ENCODE data around the gene DIMT1. TPM values are rescaled to one million over a fixed set of nuclear protein-coding genes. Genes with fewer than 3 reads are reported as not detected.

The DIMT1 gene
- total and polyA plus RNA-seq, 4 donors = 13.9 to 27.6 (median 19.0) TPM

- WGBS, 2 donors = 95 to 96% methylated on average over 2 of the region's 2 CpGs
- peaks cover 2 to 28% (median 15%) of the 10 kb centered on the region in 4 donors for H3K36me3 ChIP-seq (ENCODE audit: control insufficient read depth in 4 of 4, insufficient read depth in 4 of 4, low read length in 4 of 4)
Measured at GRCh38 chr5:62369039-62369438, 34.7 kb downstream of the DIMT1 start.

GRCh38 chr5:62362701-62363100 lies 41.0 kb downstream of the DIMT1 start:
- Histone ChIP-seq H3K27ac (ENCODE audit: low read depth in 1 of 2, low read length in 1 of 2) (no peak overlapping the region), H3K9ac (ENCODE audit: insufficient read depth in 1 of 2, low read length in 2 of 2) (no peak overlapping the region), H3K27me3 (ENCODE audit: control insufficient read depth in 3 of 3, insufficient read depth in 3 of 3, low read length in 2 of 3) (no peaks in the 10 kb centered on the region), H3K4me1 (ENCODE audit: control insufficient read depth in 5 of 5, insufficient read depth in 5 of 5, low read length in 5 of 5) (no peaks in the 10 kb centered on the region), H3K36me3 (ENCODE audit: control insufficient read depth in 4 of 4, insufficient read depth in 4 of 4, low read length in 4 of 4) (peaks cover 4 to 34% (median 14%) of the 10 kb centered on the region in 4 donors), H3K4me3 (no peak overlapping the region), H3K9me3 (ENCODE audit: control insufficient read depth in 4 of 4, insufficient read depth in 3 of 4, low read length in 3 of 4) (no peaks in the 10 kb centered on the region)
- DNase-seq (no peak), ATAC-seq (ENCODE audit: insufficient read depth, low FRiP score) (no peak)
- WGBS, 2 donors = 97 to 98% methylated on average over 3 of the region's 3 CpGs
- no peak for TF ChIP-seq CTCF (IDR thresholded peaks at IDR 0.05; ENCODE audit: control extremely low read depth, extremely low read depth)

More at GRCh38 chr5:62369039-62369438, 34.7 kb downstream of the DIMT1 start:
- Histone ChIP-seq H3K4me3 (no peak overlapping the region), H3K9ac (ENCODE audit: insufficient read depth in 1 of 2, low read length in 2 of 2) (no peak overlapping the region), H3K9me3 (ENCODE audit: control insufficient read depth in 4 of 4, insufficient read depth in 3 of 4, low read length in 3 of 4) (no peaks in the 10 kb centered on the region), H3K4me1 (ENCODE audit: control insufficient read depth in 5 of 5, insufficient read depth in 5 of 5, low read length in 5 of 5) (no peaks in the 10 kb centered on the region), H3K27me3 (ENCODE audit: control insufficient read depth in 3 of 3, insufficient read depth in 3 of 3, low read length in 2 of 3) (no peaks in the 10 kb centered on the region), H3K27ac (ENCODE audit: low read depth in 1 of 2, low read length in 1 of 2) (no peak overlapping the region)
- TF ChIP-seq CTCF (IDR thresholded peaks at IDR 0.05; ENCODE audit: control extremely low read depth, extremely low read depth) = no peak
- ATAC-seq (ENCODE audit: insufficient read depth, low FRiP score) (no peak), DNase-seq (no peak)

GRCh38 chr5:62354028-62354874 lies 49.5 kb downstream of the DIMT1 start:
- H3K9ac ChIP-seq (ENCODE audit: insufficient read depth in 1 of 2, low read length in 2 of 2) = no peak overlapping the region
- peak; percentile 24 for TF ChIP-seq CTCF (IDR thresholded peaks at IDR 0.05; ENCODE audit: control extremely low read depth, extremely low read depth)
- DNase-seq = peak in 2 of 3 donors; percentile 58 to 64
- no peak overlapping the region for H3K27ac ChIP-seq (ENCODE audit: low read depth in 1 of 2, low read length in 1 of 2)
- H3K4me3 ChIP-seq = no peak overlapping the region
- ATAC-seq (ENCODE audit: insufficient read depth, low FRiP score) = no peak
- peaks cover 0 to 22% (median 3%) of the 10 kb centered on the region in 4 donors for H3K36me3 ChIP-seq (ENCODE audit: control insufficient read depth in 4 of 4, insufficient read depth in 4 of 4, low read length in 4 of 4)
- H3K4me1 ChIP-seq (ENCODE audit: control insufficient read depth in 5 of 5, insufficient read depth in 5 of 5, low read length in 5 of 5) = no peaks in the 10 kb centered on the region
- no peaks in the 10 kb centered on the region for H3K9me3 ChIP-seq (ENCODE audit: control insufficient read depth in 4 of 4, insufficient read depth in 3 of 4, low read length in 3 of 4)
- H3K27me3 ChIP-seq (ENCODE audit: control insufficient read depth in 3 of 3, insufficient read depth in 3 of 3, low read length in 2 of 3) = no peaks in the 10 kb centered on the region

Data from lung (tissue), 12 donors.